HG03354 (cell line): ENCODE measurements around the gene KEL.
"Not testable (repeated sequence)": the region's sequence is repeated elsewhere in the genome, so short reads cannot be mapped to it uniquely, and the experiment has no call there.

ENCODE experiments used
- ATAC-seq: cut with Tn5 transposase; IDR thresholded peaks from one replicate; pipeline ENCODE4 v1.9.1; 2021; ENCODE audit warnings: mild to moderate bottlenecking; ENCODE audit not compliant: unreplicated experiment, poor library complexity, severe bottlenecking

KEL gene

GRCh38 chr7:142961973-142962926, at the start of gene KEL:
TSS of gene KEL (minus strand) at chr7:142962363. CDS start at chr7:142962206, 157 bp downstream.
- ATAC-seq, result no peak

DNA sequence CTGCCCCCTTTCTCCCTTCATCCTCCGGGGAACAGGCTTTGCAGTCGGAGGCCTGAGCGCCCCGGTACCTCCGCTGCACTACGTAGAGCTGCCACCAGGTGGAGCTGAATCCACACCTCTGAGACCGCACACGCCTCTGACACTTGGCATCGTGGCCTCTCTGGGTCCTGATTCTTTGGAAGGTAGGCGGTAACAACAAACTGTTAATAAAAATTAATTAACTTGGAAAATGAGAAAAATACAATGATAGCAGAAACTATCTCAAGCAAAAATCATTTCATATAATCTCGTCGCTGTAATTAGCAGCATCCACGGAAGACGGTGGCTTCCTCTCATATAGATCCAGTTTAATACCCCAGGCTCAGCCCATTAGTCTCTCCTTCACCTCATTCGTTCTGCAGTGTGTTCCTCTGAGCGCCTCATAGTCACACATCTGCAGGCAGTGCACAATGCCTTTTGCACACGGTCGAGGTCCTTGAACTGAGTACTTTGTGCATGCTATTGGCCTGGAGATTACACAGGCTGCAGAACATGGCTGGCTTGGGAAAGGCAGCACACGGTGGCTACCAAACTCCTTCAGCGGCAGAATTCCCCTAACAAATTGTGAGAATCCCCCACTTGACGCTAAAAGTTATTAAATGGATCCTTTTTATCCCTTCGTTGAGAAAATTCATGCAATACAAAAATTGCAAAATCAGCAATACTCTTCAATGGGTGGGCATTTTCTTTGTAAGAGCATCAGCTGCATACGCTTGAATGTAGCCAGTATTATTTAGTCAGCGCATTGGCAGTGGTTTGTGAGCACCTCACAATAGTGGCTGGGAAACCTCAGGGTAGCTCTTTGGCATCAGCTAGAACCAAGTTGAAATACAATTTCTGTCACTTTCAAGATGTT, 46.1 kb upstream of the KEL start:
- ATAC-seq, result peak; percentile 90

- no peak for ATAC-seq
Observed at GRCh38 chr7:143005632-143006260, 43.6 kb upstream of the KEL start.

DNA sequence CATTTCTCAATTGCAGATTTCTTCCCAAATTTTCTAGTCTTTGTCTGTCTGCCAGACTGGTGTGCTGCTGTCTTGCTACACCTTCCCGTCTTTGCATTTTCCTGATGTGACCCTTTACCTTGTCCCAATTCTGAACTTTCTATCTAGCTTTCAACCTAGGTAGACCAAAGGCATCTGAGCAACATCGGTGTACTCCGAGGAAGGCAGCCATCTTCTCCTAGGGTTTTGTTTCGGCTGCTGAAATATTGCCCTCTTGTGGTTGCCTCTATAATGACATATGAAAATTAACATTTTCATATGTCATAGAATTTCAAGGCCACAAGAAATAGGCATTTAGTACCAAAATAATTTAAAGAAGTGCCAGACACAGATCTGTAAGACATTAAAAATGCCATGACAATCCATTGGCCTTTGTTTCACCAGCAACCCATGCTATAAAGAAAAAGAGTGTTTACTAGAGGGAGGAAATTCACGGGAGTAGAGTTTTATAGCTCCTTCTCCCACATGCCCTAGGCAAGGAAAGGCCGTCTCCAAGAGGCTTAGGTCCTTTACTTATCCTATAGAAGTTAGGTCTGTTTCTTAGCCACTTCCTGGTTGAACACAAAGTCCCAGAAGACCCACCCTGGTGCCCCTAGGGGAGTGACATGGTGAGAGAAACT, 41.4 kb upstream of the KEL start:
- peak; percentile 71 for ATAC-seq

DNA sequence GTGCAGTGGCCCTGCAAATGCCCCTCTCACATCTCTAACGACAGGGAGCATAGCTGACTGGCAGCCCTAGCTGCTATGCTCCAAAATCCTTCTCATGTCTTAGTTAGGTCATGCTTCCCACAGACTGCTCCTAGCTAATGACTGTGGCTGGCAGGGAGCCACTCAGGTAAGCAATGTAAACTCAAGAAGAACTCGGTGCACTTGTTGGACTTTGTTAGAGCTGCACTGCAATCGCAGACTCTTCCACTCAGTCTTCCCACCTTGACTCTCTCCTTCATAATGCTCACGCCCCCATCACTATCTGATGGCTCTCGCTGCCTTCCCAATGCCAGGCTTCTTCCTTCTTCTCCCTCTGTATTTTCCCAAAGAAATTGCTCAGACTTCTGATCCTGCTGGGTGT, 40.7 kb upstream of the KEL start:
- no peak for ATAC-seq

DNA sequence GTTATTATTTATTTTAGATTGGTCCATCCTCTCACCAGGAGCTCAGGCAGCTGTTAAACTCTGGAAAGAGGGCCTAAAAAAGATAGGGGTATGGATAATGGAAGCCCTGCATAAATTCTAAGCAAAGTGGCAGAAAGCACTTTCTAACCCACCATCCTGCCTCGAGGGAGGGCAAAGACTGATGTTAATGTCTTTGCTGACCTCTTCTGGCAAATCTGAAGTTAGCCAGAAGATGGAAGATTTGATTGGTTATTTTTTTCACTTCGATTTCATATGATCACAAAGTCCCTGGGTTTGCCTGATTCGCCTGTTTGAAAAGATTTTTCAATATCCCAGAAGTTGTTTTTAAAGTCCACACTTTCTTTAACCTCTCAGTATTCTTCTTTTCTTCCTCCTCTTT, 39.9 kb upstream of the KEL start:
- ATAC-seq, result no peak

DNA sequence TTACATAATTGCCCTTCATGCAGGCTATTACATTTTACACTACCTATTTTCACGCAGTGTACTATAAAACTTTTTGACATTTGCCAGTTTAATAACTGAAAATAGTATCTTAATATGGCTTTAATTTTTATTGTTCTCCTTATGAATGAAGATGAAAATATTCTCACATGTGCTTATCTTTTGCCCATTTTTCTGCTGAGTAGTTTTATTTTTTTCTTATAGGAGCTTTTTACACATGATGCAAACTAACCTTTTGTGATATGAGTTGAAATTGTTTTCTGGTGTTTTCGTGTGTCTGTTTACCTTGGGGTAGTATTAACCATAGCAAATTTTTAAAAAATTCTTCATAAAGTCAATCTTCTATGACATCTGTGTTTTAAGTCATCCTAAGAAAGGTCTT, 38.5 kb upstream of the KEL start:
- ATAC-seq, result no peak

DNA sequence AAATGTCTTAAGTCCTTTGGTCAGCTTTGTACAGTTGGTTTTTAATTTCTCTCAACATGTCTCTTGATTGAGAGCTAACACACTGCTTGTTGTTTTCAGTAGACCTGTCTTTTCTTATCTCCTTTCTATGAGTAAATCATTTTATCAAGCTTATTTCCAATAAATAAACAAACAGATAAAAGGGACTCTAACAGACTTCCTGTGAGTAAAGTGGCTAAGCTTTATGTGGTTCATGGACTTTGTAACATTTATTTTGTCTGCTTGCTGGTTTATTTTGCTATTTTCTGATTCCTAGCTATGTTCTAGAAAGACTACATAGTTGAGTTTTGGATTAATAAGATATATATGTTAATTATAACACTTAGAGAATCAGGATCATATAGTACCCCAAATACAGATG, 37.6 kb upstream of the KEL start:
- no peak for ATAC-seq

GRCh38 chr7:142998966-142999365, 36.8 kb upstream of the KEL start:
- ATAC-seq, result no peak

DNA sequence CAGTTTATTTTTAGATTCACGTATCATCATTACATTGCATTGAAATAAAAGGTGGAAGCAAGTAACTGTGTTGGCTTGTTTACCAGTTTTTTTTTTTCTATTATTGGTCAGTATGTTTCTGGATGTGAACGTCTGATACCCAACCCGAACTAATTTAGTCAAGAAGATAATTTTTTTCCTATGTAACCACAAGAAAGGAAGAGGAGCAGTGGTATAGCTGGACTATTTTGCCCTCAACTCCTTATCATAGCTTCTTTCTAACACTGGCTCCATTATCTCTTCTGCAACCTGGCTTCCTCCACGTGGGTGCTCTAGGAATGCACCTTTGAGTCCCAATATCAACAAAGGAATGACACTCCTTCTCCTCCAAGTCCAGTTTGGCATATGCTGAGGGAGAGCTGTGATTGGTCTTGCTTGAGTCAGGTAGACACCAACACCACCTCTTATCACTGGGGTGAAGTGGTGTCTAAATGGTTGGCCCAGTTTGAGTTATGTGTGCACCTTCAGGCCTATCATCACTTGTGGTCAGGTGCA, 35.4 kb upstream of the KEL start:
- no peak for ATAC-seq

GRCh38 chr7:142992427-142992826, 30.3 kb upstream of the KEL start:
- no peak for ATAC-seq

DNA sequence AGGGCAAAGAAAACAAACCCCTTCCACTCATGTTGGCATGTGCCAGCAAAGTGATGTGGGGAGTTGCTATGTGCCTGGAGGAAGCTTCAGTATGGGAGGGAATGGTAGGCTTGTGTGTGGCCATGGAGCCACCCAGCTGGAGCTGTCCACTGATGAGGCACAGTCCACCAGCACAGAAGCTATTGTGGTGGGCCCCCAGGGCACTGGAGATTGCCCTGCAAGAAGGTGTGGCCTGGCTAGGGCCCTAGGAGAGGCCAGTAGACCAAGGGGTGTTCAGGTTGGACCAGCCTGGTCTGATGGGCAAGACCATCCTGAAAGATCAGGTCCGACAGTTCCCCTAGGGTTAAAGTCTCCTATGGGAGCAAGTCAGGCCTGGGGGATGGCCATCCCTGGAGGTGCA, 22.1 kb upstream of the KEL start:
- no peak for ATAC-seq

DNA sequence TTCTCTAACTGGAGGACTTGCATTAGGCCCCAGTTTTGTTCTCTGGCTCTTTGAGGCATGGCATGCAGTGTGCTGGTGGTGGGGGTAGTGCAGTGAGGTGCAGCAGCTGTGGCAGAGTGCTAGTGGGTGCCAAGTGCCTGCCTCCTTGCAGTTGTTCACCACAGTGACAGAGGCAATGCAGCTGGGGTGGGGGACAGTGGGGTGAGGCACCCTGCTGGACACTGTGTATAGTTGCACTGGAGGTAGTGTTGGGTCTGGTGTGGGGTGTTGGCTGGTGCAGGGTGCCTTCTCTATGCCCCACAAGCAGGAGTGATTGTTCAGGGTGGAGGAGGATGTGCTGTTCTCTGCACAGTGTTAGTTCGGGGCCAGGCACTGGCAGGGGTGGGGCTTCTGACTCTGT, 21.7 kb upstream of the KEL start:
- no peak for ATAC-seq

DNA sequence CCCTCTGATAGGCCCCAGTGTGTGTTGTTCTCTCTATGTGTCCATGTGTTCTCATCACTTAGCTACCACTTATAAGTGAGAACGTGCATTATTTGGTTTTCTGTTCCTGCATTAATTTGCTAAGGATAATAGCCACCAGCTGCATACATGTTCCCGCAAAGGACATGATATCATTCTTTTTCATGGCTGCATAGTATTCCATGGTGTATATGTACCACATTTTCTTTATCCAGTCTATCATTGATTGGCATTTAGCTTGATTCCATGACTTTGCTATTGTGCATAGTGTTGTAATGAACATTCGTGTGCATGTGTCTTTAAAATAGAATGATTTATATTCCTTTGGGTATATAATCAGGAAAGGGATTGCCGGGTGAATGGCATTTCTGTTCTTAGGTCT, 16.2 kb upstream of the KEL start:
- ATAC-seq, result not testable (repeated sequence)

DNA sequence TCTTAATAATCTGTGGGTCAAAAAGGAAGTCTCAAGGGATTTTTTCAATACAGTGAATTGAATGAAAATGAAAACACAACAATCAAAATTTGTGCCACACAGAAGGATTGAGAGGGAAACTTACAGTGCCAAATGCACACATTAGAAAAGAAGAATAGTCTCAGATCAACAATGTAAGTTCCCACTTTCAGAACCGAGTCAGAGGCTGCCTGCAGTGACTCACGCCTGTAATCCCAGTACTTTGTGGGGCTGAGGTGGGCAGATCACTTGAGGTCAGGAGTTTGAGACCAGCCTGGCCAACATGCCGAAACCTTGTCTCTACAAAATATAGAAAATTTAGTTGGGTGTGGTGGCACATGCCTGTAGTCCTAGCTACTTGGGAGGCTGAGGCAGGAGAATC, 12.5 kb upstream of the KEL start:
- no peak for ATAC-seq

DNA sequence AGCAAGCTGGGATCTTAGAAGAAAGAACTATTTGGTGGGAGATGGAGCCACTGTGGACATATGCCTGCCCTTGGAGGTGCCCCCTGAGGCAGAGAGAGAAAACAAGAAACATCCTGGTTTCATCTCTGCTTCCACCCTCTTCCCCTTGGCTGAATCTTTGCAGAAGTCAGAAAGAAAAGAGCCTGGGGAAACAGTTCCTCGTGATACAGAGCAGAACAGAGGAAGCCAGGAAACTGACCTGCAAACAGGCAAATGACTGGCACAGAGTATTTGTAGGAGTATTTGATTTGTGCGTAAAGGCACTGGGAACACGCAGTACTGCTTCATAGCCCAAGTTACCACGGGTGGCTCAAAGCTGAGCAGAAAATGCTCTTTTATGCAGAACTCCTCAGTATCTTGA, 7.0 kb upstream of the KEL start:
- ATAC-seq, result no peak

- no peak for ATAC-seq
Observed at GRCh38 chr7:142968229-142968628, 6.1 kb upstream of the KEL start.

- ATAC-seq, result peak; percentile 75
Observed at GRCh38 chr7:142964502-142965246, 2.5 kb upstream of the KEL start.

DNA sequence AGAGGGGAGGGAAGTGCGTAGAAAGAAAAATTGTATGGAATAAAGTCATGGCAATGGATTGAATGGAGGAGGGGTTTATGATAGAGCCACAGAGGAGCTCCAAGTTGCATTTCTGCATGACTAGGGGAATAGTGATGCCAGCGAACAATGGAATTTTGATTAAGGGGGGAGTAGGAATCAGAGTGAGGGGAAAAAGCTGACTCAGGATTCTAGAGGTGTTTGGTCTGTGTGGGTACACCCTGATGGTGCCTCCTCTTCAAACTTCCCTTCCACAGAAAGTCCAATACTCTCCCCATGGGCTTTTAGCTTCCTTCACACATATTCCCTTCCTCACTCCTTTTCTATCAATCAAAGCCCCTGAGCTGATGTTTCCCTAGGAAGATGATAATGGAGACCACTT, 1.8 kb upstream of the KEL start:
- ATAC-seq, result no peak
